Activated naive CD8-positive, alpha-beta T cell treated with anti-CD3 and anti-CD28 coated beads for 36 hours (primary cell): ENCODE data around the gene ADAMTS13. TPM values are rescaled to one million over a fixed set of nuclear protein-coding genes. Genes with fewer than 3 reads are reported as not detected.
"Not testable (repeated sequence)": the region's sequence is repeated elsewhere in the genome, so short reads cannot be mapped to it uniquely, and the experiment has no call there.

Experiments used
- DNase-seq: peaks from one replicate; pipeline ENCODE4 v3.0.0; 2021
- H3K27ac Mint-ChIP-seq: one replicate; pipeline ENCODE4 v1.8.0; 2022; ENCODE audit warnings: mild to moderate bottlenecking, moderate library complexity, mixed read lengths
- H3K27me3 Mint-ChIP-seq: one replicate; pipeline ENCODE4 v1.8.0; 2022; ENCODE audit warnings: mild to moderate bottlenecking, mixed read lengths
- H3K36me3 Mint-ChIP-seq: one replicate; pipeline ENCODE4 v1.8.0; 2021; ENCODE audit warnings: mild to moderate bottlenecking, mixed read lengths
- H3K4me1 Mint-ChIP-seq: one replicate; pipeline ENCODE4 v1.8.0; 2021; ENCODE audit warnings: mixed read lengths
- H3K4me3 Mint-ChIP-seq: one replicate; pipeline ENCODE4 v1.8.0; 2022; ENCODE audit warnings: mild to moderate bottlenecking, moderate library complexity, mixed read lengths
- H3K9me3 Mint-ChIP-seq: one replicate; pipeline ENCODE4 v1.8.0; 2022; ENCODE audit warnings: mixed read lengths
- total RNA-seq, 2 experiments: library from RNA; stranded (reverse); gene quantifications; one replicate each; pipeline ENCODE4 v1.2.3, GENCODE V29; 2021

Gene ADAMTS13
- total RNA-seq, 2 experiments from 2014 or later = 1.0 to 1.5 TPM

GRCh38 chr9:133385452-133385851 is 36.7 kb upstream of the ADAMTS13 start:
- DNase-seq = no peak
- no peaks in the 10 kb centered on the region for H3K36me3 Mint-ChIP-seq
- no peaks in the 10 kb centered on the region for H3K27me3 Mint-ChIP-seq
- H3K4me1 Mint-ChIP-seq = no peaks in the 10 kb centered on the region
- no peak overlapping the region for H3K4me3 Mint-ChIP-seq
- H3K27ac Mint-ChIP-seq = no peak overlapping the region
- H3K9me3 Mint-ChIP-seq = no peaks in the 10 kb centered on the region

DNA sequence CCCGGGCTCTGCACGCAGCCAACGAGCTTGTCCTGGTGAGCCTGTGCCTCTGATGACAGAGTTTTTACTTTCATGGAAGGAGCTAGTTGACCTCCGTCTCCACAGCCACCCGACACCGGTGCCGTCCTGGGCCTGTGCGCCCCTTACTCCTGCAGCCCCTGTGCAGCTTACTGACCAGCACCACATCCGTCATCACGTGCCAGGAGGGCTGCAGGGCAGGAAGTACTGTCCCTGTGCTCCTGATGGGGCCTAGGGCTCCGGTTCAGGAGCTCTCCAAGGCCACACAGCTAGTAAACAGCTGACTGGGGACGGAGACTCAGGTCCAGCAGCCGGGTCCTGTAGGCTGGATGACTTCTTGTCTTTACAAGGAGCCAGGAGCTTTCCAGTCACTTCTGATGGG is 35.8 kb upstream of the ADAMTS13 start:
- Mint-ChIP-seq H3K27me3 (no peaks in the 10 kb centered on the region), H3K4me1 (no peaks in the 10 kb centered on the region), H3K4me3 (no peak overlapping the region)

GRCh38 chr9:133387680-133388079 is 34.5 kb upstream of the ADAMTS13 start:
- Mint-ChIP-seq H3K9me3 (no peaks in the 10 kb centered on the region), H3K27ac (no peak overlapping the region), H3K4me1 (no peaks in the 10 kb centered on the region), H3K36me3 (no peaks in the 10 kb centered on the region), H3K4me3 (no peak overlapping the region), H3K27me3 (no peaks in the 10 kb centered on the region)
- no peak for DNase-seq

More for the DNA sequence above, 35.8 kb upstream of the ADAMTS13 start:
- DNase-seq = no peak
- Mint-ChIP-seq H3K27ac (no peak overlapping the region), H3K9me3 (no peaks in the 10 kb centered on the region), H3K36me3 (no peaks in the 10 kb centered on the region)

DNA sequence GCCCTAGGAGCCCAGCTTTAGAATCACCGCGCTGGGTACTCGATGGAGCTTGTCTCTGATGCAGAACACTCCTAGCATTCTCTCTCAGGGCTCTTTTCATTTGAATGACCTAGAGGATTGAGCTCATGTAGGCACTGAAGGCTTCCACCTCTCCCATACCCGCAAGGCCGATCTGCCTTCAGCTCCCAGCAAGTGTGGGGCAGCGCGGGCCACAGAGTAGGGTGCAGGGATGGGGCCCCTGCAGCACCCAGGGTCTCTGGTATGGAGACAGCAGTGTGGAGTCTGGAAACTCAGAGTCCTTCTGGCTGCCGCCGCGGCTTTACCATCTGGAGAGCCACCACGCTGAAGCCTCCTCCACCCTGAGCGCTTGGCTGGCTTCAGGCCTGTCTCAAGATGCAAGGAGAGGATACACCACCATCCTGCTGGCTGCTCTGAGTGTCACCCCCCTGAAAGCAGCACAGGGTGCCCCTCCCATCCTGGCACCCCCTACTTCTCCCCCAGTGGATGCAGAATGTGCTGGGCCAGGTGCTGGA is 33.1 kb upstream of the ADAMTS13 start:
- Mint-ChIP-seq H3K4me3 (no peak overlapping the region), H3K27ac (no peak overlapping the region)

DNA sequence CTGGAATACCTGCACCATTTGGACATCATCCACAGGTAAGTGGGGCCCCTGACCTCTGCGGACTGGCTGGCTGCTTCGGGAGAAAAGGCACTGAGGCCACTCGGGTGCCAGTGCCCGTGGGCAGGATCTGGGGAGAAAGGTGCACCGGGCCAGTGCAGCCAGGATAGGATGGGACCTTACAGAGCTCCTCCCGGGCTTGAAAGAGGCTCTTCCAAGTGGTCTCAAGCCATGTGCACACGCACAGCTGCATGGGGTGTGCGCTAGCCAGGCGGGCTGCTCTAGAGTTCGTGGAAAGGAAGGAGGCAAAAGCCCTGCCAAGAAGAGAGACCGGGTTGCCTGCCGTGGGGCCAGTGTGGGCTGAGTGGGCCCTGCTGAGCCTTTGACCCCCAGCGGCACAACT is 32.6 kb upstream of the ADAMTS13 start:
- Mint-ChIP-seq H3K4me3 (no peak overlapping the region), H3K9me3 (no peaks in the 10 kb centered on the region), H3K27ac (no peak overlapping the region), H3K27me3 (no peaks in the 10 kb centered on the region), H3K4me1 (no peaks in the 10 kb centered on the region), H3K36me3 (no peaks in the 10 kb centered on the region)
- no peak for DNase-seq

More for the DNA sequence above, 33.1 kb upstream of the ADAMTS13 start:
- H3K9me3 Mint-ChIP-seq = no peaks in the 10 kb centered on the region
- no peak for DNase-seq
- H3K27me3 Mint-ChIP-seq = no peaks in the 10 kb centered on the region
- H3K4me1 Mint-ChIP-seq = no peaks in the 10 kb centered on the region
- no peaks in the 10 kb centered on the region for H3K36me3 Mint-ChIP-seq

DNA sequence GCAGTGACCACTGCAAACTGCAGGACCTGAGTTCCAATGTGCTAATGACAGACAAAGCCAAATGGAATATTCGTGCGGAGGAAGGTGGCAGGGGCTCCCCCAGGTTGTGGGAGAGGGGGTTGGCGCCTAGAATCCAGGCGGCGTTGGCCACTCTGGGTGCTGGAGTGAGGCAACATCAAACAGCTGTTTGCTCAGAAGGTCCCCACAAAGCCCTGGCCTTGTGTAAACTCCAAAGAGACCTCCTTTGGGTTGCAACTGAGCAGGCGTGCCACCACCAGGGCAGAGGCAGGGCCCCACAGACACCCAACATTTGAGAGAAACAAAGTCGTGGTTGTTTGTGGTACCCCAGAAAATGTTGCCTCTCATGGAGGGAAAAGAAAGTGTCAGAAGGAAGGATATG is 31.5 kb upstream of the ADAMTS13 start:
- Mint-ChIP-seq H3K4me1 (no peaks in the 10 kb centered on the region), H3K36me3 (no peaks in the 10 kb centered on the region)
- DNase-seq = no peak

GRCh38 chr9:133391449-133391848 is 30.7 kb upstream of the ADAMTS13 start:
- H3K36me3 Mint-ChIP-seq, H3K27me3 Mint-ChIP-seq, H3K4me3 Mint-ChIP-seq, DNase-seq, H3K4me1 Mint-ChIP-seq, H3K9me3 Mint-ChIP-seq, H3K27ac Mint-ChIP-seq: not testable (repeated sequence)

More for the DNA sequence above, 31.5 kb upstream of the ADAMTS13 start:
- H3K27ac Mint-ChIP-seq = no peak overlapping the region
- H3K9me3 Mint-ChIP-seq = no peaks in the 10 kb centered on the region
- no peaks in the 10 kb centered on the region for H3K27me3 Mint-ChIP-seq
- no peak overlapping the region for H3K4me3 Mint-ChIP-seq

- not testable (repeated sequence) for H3K4me3 Mint-ChIP-seq, H3K36me3 Mint-ChIP-seq, H3K4me1 Mint-ChIP-seq, DNase-seq, H3K27ac Mint-ChIP-seq, H3K27me3 Mint-ChIP-seq, H3K9me3 Mint-ChIP-seq
These were observed 29.9 kb upstream of the ADAMTS13 start for GRCh38 chr9:133392308-133392707.

- Mint-ChIP-seq H3K9me3 (no peaks in the 10 kb centered on the region), H3K36me3 (no peaks in the 10 kb centered on the region), H3K27ac (no peak overlapping the region), H3K4me1 (no peaks in the 10 kb centered on the region), H3K4me3 (no peak overlapping the region), H3K27me3 (no peaks in the 10 kb centered on the region)
- DNase-seq = no peak
These were observed 28.8 kb upstream of the ADAMTS13 start for GRCh38 chr9:133393399-133393798.

GRCh38 chr9:133394687-133395271 is 27.4 kb upstream of the ADAMTS13 start:
- H3K27ac Mint-ChIP-seq = no peak overlapping the region
- H3K36me3 Mint-ChIP-seq = no peaks in the 10 kb centered on the region
- H3K4me3 Mint-ChIP-seq = no peak overlapping the region
- no peaks in the 10 kb centered on the region for H3K27me3 Mint-ChIP-seq
- DNase-seq = no peak
- no peaks in the 10 kb centered on the region for H3K9me3 Mint-ChIP-seq
- H3K4me1 Mint-ChIP-seq = no peaks in the 10 kb centered on the region

DNA sequence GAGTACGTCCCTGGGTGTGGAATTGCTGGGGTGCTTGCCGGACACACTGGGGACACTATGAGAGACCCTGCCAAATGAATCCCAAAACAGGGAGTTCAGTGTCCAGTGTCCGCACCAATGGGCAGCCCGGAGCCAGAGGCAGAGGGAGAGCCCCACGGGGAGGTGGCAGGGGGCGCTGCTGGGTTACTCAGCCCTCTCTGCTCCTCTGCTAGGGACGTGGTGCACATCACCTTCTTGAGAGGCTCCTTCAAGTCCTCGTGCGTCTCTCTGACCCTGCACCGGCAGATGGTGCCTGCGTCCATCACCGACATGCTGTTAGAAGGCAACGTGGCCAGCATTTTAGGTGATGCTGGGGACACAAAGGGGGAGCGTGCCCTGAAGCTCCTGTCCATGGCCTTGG is 25.2 kb upstream of the ADAMTS13 start:
- Mint-ChIP-seq H3K27ac (no peak overlapping the region), H3K4me3 (no peak overlapping the region), H3K27me3 (no peaks in the 10 kb centered on the region), H3K36me3 (no peaks in the 10 kb centered on the region), H3K4me1 (no peaks in the 10 kb centered on the region), H3K9me3 (no peaks in the 10 kb centered on the region)
- no peak for DNase-seq

DNA sequence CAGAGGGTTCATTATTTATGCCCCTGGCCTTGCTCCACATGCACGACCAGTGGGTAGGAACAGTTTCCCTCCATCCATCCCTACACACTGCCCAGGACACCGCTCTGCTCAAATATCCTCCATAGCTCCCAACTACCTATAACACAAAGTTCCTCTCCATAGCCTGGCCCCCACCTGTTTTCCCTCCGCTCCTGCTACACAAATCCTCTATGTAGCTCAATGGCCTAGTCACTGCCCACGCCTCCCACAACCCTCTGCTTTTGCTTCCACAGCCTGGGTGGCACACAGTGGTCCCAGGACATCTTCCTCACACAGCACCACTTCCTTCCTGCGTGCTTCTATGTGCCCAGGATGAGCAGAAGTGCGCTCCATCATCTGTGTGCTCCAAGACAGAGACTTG is 24.8 kb upstream of the ADAMTS13 start:
- Mint-ChIP-seq H3K36me3 (no peaks in the 10 kb centered on the region), H3K27me3 (no peaks in the 10 kb centered on the region), H3K4me1 (no peaks in the 10 kb centered on the region), H3K9me3 (no peaks in the 10 kb centered on the region), H3K27ac (no peak overlapping the region), H3K4me3 (no peak overlapping the region)
- DNase-seq = no peak

- no peaks in the 10 kb centered on the region for H3K36me3 Mint-ChIP-seq
- H3K9me3 Mint-ChIP-seq = no peaks in the 10 kb centered on the region
- H3K4me1 Mint-ChIP-seq = no peaks in the 10 kb centered on the region
- no peaks in the 10 kb centered on the region for H3K27me3 Mint-ChIP-seq
- no peak overlapping the region for H3K4me3 Mint-ChIP-seq
- no peak for DNase-seq
- no peak overlapping the region for H3K27ac Mint-ChIP-seq
These were observed 24.3 kb upstream of the ADAMTS13 start for GRCh38 chr9:133397895-133398294.

DNA sequence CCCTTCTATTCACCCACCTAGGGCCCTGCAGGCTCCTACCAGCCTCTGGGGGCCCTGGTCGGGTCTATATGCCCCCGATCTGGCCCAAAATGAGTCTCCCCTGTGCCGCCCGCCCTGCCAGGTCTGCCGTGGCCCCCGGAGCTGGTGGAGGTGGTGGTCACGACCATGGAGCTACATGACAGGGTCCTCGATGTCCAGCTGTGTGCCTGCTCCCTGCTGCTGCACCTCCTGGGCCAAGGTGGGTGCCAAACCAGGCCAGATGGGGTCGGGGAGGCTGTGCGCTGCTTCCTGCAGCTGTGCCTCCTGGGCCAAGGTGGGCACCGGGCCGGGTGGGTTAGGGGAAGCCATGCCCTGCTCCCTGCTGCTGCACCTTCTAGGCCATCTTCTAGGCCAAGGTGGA is 21.9 kb upstream of the ADAMTS13 start:
- H3K27ac Mint-ChIP-seq = no peak overlapping the region
- H3K9me3 Mint-ChIP-seq = no peaks in the 10 kb centered on the region
- peaks cover 6% of the 10 kb centered on the region for H3K4me1 Mint-ChIP-seq
- DNase-seq = no peak
- H3K36me3 Mint-ChIP-seq = peaks cover under 1% of the 10 kb centered on the region
- H3K27me3 Mint-ChIP-seq = no peaks in the 10 kb centered on the region
- H3K4me3 Mint-ChIP-seq = no peak overlapping the region

DNA sequence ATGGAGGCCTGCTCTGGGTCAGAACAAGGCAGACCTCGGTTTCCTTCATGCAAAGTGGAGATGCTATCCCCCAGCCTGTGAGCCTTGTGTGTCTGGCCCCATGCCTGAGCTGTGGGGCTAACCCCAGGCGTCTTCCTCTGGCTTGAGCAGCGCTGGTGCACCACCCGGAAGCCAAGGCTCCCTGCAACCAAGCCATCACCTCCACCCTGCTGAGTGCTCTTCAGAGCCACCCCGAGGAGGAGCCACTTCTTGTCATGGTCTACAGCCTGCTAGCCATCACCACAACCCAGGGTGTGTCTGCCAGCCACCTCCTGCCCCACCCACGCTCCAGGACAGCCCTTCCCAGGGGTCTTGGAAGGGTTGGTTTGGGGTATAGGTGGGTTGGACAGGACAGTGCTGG is 20.6 kb upstream of the ADAMTS13 start:
- no peak overlapping the region for H3K27ac Mint-ChIP-seq
- no peak for DNase-seq
- no peaks in the 10 kb centered on the region for H3K9me3 Mint-ChIP-seq
- no peaks in the 10 kb centered on the region for H3K27me3 Mint-ChIP-seq
- peaks cover 6% of the 10 kb centered on the region for H3K4me1 Mint-ChIP-seq
- H3K36me3 Mint-ChIP-seq = peaks cover 8% of the 10 kb centered on the region
- no peak overlapping the region for H3K4me3 Mint-ChIP-seq

- no peaks in the 10 kb centered on the region for H3K27me3 Mint-ChIP-seq
- no peak overlapping the region for H3K4me3 Mint-ChIP-seq
- H3K27ac Mint-ChIP-seq = no peak overlapping the region
- no peaks in the 10 kb centered on the region for H3K9me3 Mint-ChIP-seq
- DNase-seq = no peak
- peaks cover 14% of the 10 kb centered on the region for H3K4me1 Mint-ChIP-seq
- peaks cover 17% of the 10 kb centered on the region for H3K36me3 Mint-ChIP-seq
These were observed 19.5 kb upstream of the ADAMTS13 start for GRCh38 chr9:133402689-133403088.
